NCI-H128 (cell line): ENCODE measurements around the gene MAGI3.

ENCODE experiments used
- DNase-seq: peaks from one replicate; lab custom pipeline; 2025; ENCODE audit not compliant: unreplicated experiment; lab: John Stamatoyannopoulos, UW

MAGI3 gene

DNA sequence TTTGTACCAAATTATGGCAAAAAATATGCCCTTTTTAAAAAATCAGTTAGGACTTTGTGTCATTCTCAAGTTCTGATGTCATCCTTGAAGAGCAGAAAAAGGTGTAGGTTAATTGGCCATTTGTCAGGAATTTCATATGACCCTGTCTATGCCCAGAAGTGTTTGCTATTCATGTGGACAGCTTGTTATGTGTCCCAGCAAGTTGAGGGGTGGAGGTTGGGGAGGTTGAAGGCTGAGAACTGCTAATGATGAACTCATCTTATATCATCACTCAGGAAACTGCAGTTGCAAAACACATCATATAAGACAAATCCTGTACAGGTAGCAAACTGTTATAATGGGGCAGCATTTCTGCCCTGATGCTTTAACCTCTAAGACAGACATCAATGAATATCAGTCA, 262.5 kb downstream of the MAGI3 start:
- DNase-seq: no peak

DNA sequence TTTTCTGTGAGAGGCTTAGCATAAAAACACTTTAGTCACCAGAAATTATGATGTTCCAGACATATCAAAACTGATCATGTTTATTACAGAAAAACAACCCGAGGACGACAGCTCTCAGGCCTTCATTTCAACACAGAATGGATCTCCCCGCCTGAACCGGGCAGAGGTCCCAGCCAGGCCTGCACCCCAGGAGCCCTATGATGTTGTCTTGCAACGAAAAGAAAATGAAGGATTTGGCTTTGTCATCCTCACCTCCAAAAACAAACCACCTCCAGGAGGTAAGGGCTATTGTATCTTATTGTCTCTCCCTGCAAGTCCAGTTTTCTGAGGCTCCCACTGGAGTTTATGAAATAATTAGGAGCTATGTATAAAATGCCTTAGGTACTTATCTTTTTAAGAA, 263.4 kb downstream of the MAGI3 start:
- DNase-seq: no peak

DNA sequence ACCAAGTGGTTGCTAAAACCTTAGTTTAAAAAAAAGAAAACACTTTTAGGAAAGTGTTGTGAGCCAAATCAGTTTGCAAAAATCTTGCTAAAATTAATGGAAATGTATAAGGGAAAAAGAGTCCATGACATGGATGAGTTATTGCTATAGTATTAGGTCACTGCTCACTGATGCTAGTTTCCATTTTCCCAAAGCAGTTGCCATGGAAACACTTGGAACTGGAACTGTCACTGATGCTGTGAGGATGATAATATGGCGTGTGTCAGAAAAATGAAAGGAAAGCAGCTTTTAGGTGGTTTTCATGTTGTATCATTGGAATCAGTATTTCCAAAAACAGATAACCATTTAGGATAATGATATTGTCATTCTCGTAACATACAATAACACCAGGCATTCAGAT, 264.6 kb downstream of the MAGI3 start:
- DNase-seq: no peak

DNA sequence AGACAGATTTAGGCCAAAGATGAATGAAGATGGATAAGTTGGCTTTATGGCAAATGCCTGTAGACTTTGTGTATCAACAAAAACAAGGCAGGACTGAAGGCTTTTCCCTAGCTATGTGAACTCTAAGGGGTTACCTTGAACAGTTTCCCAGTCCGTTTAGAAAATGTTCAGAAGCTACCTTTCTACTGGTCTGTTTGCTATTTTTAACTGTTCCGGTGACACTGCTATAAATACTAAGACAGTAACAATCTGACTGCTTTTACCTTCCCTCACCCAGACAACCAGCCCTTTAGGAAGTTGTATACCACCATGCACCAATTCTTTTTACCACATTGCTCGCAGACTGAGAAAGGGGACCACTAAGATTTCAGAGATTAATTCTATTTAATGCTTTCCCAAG, 266.8 kb downstream of the MAGI3 start:
- no peak for DNase-seq

DNA sequence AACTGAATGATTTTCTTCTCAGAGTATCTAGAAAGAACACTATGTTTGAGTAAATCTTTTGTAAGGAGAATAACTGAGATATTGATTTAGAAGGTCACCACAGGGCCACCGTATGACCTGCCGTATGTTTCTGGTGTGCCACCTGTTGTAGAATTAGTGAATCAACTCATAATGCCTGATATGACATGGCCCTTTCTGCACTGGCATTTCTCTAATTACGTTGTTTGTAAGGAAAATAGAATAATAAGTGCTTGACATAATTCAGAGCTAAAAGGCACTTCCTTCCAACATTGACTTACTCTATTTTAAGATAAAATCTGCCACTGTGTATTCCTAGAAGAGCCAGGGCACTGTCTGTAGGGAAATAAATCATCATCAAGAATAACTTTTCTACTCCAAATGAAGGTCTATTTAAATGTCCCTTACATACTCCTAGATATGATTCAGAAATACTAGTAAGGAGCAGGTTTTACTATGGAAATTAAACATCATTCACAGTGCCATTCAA, 267.3 kb downstream of the MAGI3 start:
- DNase-seq: no peak

DNA sequence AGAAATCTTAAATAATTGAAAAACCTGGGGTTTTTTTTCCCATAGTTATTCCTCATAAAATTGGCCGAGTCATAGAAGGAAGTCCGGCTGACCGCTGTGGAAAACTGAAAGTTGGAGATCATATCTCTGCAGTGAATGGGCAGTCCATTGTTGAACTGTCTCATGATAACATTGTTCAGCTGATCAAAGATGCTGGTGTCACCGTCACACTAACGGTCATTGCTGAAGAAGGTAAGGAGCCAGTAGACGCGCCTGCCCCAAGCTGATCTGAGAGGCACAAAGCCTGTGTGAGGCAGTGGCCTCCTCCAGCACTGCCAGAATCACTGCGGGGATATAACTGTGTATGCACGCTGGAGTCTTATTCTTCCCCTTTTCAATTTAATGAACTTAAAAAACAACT, 268.7 kb downstream of the MAGI3 start:
- DNase-seq: no peak

DNA sequence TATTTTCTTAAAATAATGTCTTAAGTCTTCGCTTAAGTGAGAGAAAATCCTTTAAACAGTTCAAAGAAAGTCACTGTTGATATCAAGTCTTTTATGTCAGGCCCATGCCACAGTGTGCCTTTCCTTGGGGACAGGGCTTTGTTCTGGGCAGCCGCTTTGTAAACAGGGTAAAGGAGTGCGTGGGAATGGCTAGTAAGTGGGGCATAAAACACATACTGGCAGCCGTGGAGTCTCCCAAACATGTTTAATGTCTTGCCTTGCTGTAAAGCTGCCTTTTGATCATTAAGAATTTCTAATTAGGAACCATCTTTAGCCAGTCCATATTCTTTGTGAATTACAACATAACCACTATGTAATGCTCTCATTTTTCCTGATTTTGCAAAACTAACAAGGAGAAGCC, 269.2 kb downstream of the MAGI3 start:
- DNase-seq: no peak

DNA sequence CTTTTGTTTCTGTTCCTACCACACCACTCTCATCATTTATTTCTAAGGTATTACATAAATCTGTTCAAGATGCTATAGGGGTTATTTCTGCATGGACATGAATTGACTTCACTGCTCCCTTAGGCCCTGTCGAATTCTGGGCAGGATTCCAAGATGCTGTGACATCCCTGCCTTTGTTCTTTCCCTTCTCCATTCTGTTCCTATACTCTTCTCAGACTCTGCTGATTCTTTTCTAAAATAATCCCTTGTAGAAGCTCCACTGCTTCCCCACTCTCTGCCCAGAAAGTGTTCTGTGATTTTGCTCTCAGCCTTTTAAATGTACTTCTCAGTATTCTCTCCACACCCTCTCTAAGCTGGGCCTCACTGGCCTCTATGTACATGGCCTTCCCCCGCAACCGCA, 269.8 kb downstream of the MAGI3 start:
- no peak for DNase-seq

DNA sequence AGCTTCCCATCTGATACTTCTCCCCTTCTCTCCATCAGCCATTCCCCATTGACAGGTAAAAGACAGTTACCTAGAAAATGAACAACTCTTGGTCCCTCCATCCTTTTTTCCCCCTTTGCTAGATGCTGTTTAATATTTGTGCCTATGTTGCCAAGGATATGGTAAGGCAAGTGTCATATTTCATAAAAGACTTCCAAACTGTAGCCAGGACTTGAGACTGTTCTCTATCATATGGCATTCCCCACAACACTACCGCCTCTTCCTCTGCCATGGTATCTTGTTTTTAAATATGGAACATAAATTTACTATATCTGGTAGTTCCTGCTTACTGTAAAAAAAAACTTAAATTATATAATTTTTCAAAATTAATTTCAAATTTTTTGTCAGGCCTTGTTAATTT, 271.8 kb downstream of the MAGI3 start:
- DNase-seq: no peak

DNA sequence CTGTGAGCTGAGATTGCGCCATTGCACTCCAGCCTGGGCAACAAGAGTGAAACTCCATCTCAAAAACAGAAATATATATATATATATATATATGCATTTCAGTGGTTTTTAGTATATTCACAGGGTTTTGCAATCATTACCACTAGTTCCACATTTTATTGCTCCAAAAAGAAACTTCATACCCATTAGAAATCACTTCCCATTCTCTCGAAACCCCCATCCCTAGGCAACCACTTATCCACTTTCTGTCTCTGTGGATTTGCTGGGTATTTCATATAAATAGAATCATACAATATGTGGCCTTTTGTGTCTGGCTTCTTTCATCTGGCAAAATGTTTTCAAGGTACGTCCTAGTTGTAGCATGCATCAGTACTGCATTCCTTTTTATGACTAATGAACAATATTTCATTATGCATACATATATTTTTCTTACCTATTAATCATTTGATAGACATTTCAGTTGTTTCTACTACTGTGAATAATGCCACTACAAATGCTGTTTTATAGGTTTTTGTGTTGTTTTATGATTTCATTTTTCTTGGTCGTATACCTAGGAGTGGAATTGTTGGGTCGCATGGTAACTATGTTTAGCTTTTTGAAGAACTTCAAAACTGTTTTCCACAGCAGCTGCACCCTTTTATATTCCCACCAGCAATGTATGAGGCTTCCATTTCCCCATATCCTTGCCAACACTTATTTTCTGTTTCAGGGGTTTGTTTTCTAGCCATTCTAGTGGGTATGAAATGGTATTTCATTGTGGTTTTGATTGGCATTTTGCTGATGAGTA, 273.0 kb downstream of the MAGI3 start:
- no peak for DNase-seq

DNA sequence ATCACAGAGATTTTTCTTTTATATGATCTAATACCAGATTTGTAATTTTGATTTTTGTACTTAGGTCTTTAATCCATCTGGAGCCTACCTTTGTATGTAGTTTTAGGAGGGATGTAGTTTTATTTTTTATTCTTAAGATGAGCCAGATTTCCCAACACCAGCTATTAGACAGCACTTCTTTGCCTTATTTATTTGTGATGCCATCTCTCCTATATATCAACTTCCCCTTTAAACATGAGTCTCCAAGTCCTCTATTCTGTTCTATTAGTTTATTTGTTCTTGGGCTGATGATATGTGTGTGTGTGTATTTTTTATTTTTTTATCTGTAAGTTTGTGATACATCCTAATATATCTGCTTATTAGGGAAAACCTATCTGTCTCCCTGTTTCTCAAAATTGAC, 274.8 kb downstream of the MAGI3 start:
- DNase-seq: no peak

DNA sequence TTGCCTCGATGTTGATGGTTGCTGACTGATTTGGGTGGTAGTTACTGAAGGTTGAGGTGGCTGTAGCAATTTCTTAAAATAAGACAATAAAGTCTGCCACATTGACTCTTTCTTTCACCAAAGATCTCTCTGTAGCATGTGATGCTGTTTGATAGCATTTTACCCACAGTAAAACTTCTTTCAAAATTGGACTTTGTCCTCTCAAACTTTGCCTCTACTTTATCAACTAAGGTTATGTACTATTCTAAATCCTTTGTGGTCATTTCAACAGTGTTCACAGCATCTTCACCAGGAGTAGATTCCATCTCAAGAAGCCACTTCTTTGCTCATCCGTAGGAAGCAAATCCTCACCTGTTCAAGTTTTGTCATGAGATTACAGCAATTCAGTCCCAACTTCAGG, 275.8 kb downstream of the MAGI3 start:
- no peak for DNase-seq

DNA sequence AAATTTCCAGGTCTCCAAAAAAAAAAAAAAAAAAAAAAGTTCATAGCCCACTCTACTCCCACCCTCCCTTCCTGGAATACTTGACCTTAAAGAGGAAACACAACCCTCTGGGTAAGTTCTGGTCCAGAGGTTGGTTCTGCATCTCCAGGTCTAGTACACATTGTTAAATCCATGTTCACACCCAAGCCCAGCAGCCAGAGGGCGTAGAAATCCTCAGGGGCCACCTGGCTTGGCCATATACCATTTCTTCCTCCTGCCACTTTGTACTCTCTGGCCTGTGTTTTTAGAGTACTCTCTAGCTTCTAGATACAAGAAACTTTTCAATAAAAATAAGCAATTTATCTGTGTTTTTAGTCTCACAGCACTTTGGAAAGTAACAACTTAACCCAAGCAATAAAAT, 279.7 kb downstream of the MAGI3 start:
- DNase-seq: no peak

DNA sequence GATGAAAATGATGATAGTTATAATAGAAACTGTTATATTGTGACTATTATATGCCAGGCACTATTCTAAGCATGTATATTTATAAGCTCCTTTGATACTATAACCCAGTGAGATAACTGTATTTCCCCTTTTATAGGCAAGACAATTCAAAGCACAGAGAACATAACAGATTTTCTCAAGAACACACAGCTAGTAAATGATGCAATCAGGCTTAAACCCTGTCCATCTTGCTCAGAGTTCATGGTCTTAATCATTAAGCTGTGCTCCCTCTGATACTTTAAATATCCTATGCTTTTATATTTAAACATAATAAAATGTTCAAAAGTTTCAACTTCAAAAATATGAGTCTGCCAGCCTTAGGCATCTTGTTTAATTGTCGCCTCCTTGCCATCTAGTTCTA, 280.3 kb downstream of the MAGI3 start:
- no peak for DNase-seq

DNA sequence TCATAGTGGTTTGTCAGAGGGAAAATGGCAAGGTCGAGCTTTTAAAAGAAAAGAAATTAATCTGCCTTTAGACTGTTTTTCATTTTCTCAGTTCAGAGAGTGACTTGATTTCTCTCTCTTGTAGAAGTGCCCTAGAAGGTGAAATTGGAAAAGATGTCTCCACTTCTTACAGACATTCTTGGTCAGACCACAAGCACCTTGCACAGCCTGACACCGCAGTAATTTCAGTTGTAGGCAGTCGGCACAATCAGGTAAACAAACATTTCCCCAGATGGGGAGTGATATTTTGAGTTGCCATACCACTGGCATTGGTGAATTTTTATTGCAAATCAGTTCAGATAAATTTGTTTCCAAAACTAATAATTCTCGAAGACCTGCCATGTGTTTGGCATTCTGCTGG, 282.2 kb downstream of the MAGI3 start:
- DNase-seq: no peak

DNA sequence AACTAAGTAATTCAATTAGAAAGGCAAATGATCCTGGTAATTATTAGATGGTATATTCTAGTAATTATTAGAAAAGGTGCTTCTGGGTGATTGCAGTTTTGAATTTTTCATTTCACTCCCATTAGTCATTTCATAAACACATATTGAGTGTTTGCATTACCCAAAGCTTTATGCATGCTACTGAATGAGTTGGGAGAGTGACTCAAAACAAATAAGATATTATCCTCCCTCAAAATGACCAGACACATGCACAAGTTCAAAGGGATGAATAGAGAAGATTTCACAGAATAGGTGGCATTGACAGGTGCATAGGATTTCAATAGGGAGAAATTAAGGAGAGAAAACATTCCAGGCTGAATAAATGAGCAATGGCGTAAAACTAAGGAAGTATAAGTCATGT, 284.3 kb downstream of the MAGI3 start:
- DNase-seq: no peak

DNA sequence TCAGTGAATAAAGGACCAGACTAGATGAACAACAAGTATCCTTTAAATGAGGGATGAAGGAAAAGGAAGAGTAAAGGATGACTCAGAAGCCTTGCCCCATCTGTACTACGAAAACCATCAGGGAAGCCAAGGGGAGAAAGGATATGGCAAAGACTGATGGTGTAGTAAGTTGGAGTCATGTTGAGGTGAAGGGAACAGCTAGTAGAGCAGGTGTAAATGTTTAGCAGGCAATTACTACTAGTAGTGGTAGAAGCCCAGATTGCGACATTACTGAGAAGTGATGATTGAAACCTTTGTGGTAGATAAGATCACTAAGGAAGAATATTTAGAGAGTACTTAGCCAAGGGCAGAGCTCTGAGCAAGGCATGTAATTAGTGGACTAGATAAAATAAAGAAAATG, 285.0 kb downstream of the MAGI3 start:
- DNase-seq: no peak

DNA sequence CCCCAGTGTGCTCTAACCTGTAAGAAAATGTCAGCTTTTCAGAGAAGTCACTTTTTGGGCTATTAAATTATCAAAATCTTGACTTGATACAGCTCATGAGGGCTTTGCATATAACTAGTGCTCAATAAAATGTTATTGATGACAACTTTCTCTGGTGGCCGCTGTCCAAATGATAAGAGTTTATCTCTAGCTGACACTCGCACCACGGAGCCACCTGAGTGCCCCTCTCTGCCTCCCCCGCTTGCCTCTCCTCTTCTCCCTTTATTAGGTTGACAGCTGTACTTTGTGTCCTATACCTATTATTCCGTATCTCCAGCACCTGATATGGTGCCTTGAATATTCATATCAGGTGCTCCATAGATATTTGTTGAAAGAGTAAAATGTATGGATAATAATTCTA, 286.2 kb downstream of the MAGI3 start:
- DNase-seq: no peak

DNA sequence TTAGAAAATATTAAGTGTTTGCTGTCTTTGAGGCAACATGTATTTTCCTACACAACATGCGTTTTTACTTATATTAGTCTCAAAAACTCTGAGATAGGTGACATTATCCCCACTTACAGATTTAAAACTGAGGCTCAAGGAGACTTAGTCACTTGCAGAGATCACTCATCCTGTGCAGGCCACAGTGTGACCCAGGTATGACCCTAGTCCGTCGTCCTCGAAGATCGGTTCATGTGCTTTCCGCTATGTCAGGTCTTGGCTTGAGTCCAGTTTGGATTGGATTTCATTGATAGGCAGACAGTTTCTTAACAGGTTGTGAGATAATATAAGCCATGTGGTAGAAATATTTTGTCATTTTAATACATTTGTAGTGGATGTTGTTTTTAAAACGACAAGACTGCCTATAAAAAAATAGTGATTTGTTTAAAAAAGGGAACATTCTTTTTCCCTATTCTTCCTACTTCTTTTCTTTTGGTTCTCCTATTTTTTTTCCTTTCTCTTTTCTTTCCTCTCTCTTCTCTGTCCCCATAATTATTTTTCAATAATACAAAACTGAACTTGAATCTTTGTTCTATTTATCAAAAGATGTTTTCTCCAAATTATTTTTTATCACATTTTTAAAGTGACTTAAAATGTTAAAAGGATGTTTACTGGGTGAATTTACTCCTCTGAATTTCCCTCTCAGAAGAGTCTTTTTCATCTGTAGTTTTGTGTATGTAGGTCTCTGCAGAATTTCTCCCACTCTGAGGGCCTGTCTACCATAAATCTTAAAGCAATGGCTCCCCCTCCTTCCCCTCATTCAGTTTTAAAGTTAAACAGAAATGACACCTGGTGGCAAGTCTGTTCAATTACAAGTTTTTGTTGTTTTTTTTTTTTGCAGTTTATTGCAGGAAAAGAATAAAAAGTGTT, 287.2 kb downstream of the MAGI3 start:
- peak; percentile 18 for DNase-seq

DNA sequence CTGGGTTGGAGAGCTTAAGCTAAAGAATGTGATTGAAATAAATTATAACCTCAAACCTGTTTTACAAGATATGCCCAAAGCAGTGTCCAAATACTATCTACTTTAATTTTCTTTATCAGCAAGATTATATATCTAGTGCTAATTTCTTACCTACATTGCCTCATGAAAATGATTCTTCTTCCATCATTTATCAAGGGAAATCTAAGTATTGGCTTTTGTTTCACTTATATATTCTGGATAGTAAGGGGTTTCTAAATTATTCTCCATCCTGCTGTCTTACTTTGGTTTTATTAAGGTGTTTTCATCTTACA, 287.8 kb downstream of the MAGI3 start:
- no peak for DNase-seq

DNA sequence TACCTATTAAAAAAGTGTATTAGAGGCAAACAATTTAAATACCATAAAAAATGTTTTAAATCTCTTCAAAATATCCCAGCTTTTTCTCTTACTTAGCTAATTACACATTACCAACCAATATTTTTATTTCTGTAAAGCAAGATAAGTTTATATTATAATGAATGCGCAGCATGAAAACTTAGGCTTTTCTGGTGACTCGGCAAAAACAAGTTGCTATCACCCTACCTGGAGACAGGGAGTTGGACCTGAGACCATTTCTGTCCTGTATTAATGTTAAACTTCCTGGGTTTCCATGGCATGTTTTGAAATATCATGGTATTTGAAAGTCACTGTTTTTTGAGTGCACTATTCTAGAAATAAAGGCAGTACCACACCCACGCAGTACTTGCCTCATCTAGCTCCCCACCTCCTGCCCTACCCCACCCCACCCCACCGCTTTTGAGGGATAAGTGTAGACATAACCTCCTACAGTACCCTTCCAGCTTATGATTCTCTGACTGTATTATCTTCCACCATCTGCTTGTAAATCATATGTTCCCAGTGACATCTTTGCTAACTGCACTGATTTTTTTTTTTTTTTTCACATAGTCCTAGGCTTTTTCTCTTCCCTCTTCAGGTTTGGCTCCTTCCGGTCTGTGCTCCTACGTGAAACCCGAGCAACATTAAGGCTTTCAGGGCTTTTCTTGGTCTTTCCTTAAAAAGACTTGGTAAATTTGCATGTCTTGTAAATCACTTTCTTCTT, 291.5 kb downstream of the MAGI3 start:
- DNase-seq: no peak
